Hepatocyte (in vitro differentiated cells): ENCODE measurements around the gene NOS1.

ENCODE experiments used
- CTCF ChIP-seq: fragments of 200-600 bp; sonication (generic); IDR thresholded peaks from 2 replicates; pipeline ENCODE4 v1.5.1; 2016; ENCODE audit warnings: antibody characterized with exemption, mild to moderate bottlenecking; ENCODE audit not compliant: poor library complexity
- EZH2 ChIP-seq: fragments of 200-600 bp; sonication (generic); IDR thresholded peaks from 2 replicates; pipeline ENCODE4 v1.6.1; 2016; ENCODE audit warnings: antibody characterized with exemption, mild to moderate bottlenecking, borderline replicate concordance
- EZH2phosphoT487 ChIP-seq: fragments of 200-600 bp; sonication (generic); IDR thresholded peaks from one replicate; pipeline ENCODE4 v1.6.1; 2018; ENCODE audit warnings: antibody characterized with exemption, mild to moderate bottlenecking, low read depth, moderate library complexity; ENCODE audit not compliant: unreplicated experiment, severe bottlenecking

- TF ChIP-seq CTCF: no peak
- TF ChIP-seq EZH2: no peak
- no peak for TF ChIP-seq EZH2phosphoT487
Measured at GRCh38 chr12:117356048-117356447, 5.4 kb downstream of the NOS1 start.
